Kidney epithelial cell (primary cell): ENCODE data around the gene PIK3AP1. TPM values are rescaled to one million over a fixed set of nuclear protein-coding genes. Genes with fewer than 3 reads are reported as not detected.

ENCODE experiments used
- DNase-seq: peaks from one replicate; pipeline ENCODE4 v3.0.0-alpha.2; 2010; ENCODE audit warnings: low read depth
- H3K27me3 ChIP-seq: 2 replicates; pipeline ENCODE4 v1.6.0; 2011; ENCODE audit warnings: low read length; ENCODE audit not compliant: control insufficient read depth, insufficient read depth
- H3K36me3 ChIP-seq: 2 replicates; pipeline ENCODE4 v1.5.1; 2011; ENCODE audit warnings: low read length; ENCODE audit not compliant: control insufficient read depth, insufficient read depth
- H3K4me3 ChIP-seq: 2 replicates; pipeline ENCODE4 v1.5.1; 2011; ENCODE audit warnings: low read depth, mild to moderate bottlenecking, control low read depth, low read length
- CTCF ChIP-seq: IDR thresholded peaks from 2 replicates; pipeline ENCODE4 v1.5.1; 2011; ENCODE audit warnings: mild to moderate bottlenecking, moderate library complexity, low read length, control low read depth, inconsistent platforms; ENCODE audit not compliant: insufficient read depth, poor library complexity, severe bottlenecking
- total RNA-seq: library from RNA; depleted of rRNA; stranded (reverse); fragments of >200 nt; gene quantifications from 2 replicates; pipeline ENCODE4 v1.2.3, GENCODE V29; 2015

Gene PIK3AP1
- total RNA-seq, 1 donor from 2014 or later, result 8.9 TPM

DNA sequence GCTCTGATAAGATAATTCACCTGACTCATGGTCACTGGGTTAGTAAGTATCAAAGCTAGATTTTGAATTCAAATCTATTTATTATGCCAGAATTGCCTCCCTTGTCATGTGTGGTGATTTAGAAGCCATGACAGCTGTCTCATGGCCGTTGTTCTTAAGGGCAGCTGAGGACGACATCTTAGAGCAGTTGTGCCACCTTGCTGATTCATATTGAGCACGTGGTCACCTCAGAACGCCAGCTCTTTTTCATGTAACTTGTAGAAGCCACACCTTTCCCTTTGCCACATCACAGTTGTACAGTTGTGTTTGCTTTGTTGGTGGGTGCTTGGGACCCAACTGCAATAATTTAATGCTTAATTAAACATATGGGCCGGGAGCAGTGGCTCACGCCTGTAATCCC, 4.3 kb upstream of the PIK3AP1 start:
- TF ChIP-seq CTCF, result no peak
- no peak overlapping the region for H3K4me3 ChIP-seq
- no peak for DNase-seq

GRCh38 chr10:96721207-96721572, 876 bp upstream of the PIK3AP1 start:
- DNase-seq, result no peak
- H3K36me3 ChIP-seq, result no peaks in the 10 kb centered on the region
- no peak overlapping the region for H3K4me3 ChIP-seq
- no peaks in the 10 kb centered on the region for H3K27me3 ChIP-seq
- TF ChIP-seq CTCF, result no peak

More for the DNA sequence above, 4.3 kb upstream of the PIK3AP1 start:
- no peaks in the 10 kb centered on the region for H3K27me3 ChIP-seq
- H3K36me3 ChIP-seq, result no peaks in the 10 kb centered on the region

DNA sequence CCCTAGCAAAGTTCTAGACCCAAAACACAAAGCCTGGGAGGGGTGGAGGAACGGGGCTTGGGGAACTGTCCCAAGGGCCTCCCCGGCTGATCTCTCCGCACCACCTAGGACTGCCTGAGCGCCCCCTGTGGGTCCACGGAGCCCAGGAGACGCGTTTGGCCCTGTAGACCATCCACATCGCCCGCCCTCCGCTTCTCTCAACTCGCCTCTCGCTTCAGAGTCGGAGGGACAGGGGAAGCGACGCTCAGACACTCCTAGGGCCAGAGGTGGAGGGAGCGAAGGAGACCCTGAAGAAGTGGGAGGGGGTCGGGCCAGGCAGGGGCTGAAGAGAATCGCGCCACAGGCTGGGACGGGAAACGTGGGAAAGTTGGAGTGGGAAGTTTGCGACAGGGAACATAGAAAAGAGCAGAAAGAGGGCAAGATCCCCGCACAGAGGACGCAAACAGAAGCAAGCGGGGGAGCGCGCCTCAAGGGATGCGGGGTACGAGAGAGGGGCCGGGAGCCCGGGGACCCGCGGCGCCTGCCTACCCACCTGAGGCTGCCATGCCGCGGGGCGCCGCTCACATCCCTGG, 378 bp downstream of the PIK3AP1 start:
- TF ChIP-seq CTCF, result peak; percentile 76
- Histone ChIP-seq H3K4me3 (peak overlapping the region; percentile 67), H3K36me3 (no peaks in the 10 kb centered on the region), H3K27me3 (no peaks in the 10 kb centered on the region)
- DNase-seq, result no peak

- Histone ChIP-seq H3K27me3 (no peaks in the 10 kb centered on the region), H3K36me3 (no peaks in the 10 kb centered on the region), H3K4me3 (no peak overlapping the region)
- no peak for DNase-seq
- no peak for TF ChIP-seq CTCF
Observed at GRCh38 chr10:96719200-96719599, 1.1 kb downstream of the PIK3AP1 start.

DNA sequence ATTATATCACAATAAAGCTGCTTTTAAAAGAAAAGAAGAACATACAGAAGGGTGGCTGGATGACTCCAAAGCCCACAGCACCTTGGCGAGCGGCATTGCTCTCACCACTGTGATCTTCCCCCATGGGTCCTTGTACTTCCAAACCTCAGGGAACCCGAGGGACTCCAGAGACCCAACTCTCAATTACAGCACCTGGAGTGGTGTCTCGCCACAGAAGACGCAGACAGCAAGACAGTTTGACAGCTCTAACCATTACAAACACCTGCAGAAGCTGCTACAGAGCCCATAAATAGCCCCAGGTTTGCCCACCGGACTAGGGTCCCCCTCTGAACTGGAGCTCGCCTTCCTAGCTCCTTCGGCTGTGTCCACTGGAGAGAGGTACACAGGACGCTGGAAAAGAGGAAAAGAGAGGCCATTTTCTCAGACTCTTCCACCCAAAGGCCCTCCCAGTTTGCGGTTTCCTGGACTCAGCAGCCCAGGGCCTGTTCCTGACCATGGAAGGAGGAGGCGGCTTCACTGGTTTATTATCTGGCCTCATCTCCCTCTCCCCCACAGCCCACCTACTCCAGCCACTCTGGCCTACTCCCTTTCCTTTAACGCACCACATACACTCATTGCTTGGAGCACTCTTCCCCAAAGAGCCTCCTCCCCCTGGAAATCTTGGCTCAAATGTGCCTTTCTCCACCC, 1.9 kb downstream of the PIK3AP1 start:
- DNase-seq, result no peak
- TF ChIP-seq CTCF, result no peak
- H3K4me3 ChIP-seq, result no peak overlapping the region
- H3K36me3 ChIP-seq, result no peaks in the 10 kb centered on the region
- H3K27me3 ChIP-seq, result no peaks in the 10 kb centered on the region

GRCh38 chr10:96716390-96716789, 3.9 kb downstream of the PIK3AP1 start:
- DNase-seq, result no peak
- Histone ChIP-seq H3K4me3 (no peak overlapping the region), H3K36me3 (no peaks in the 10 kb centered on the region), H3K27me3 (no peaks in the 10 kb centered on the region)
- no peak for TF ChIP-seq CTCF
